ENCODE measurements around the gene UBE3B. TPM values are rescaled to one million over a fixed set of nuclear protein-coding genes. Genes with fewer than 3 reads are reported as not detected.

Gene UBE3B
- total RNA-seq, 2 donors from 2014 or later = 57.9 to 85.8 TPM

DNA sequence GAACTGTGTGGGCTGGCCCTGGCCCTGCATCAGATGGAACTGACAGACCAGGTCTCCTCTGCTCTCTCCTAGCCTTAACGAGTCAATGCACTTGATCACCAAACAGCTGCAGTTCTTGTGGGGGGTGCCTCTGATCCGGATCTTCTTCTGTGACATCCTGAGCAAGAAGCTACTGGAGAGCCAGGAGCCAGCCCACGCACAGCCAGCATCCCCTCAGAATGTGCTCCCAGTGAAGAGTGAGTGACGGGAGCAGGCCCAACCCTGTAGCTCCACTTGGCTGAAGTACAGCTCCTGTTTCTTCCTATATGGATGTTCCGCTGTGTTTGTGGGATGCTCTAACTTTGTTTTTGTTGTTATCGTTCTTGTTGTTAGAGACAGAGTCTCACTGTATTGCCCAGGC lies 23.9 kb downstream of the UBE3B start:
- TF ChIP-seq, protein P1, sequence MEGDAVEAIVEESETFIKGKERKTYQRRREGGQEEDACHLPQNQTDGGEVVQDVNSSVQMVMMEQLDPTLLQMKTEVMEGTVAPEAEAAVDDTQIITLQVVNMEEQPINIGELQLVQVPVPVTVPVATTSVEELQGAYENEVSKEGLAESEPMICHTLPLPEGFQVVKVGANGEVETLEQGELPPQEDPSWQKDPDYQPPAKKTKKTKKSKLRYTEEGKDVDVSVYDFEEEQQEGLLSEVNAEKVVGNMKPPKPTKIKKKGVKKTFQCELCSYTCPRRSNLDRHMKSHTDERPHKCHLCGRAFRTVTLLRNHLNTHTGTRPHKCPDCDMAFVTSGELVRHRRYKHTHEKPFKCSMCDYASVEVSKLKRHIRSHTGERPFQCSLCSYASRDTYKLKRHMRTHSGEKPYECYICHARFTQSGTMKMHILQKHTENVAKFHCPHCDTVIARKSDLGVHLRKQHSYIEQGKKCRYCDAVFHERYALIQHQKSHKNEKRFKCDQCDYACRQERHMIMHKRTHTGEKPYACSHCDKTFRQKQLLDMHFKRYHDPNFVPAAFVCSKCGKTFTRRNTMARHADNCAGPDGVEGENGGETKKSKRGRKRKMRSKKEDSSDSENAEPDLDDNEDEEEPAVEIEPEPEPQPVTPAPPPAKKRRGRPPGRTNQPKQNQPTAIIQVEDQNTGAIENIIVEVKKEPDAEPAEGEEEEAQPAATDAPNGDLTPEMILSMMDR (IDR thresholded peaks at IDR 0.05) = no peak
- no peak for TF ChIP-seq POLR2AphosphoS5 (IDR thresholded peaks at IDR 0.05)
- no peak for TF ChIP-seq POLR2A (IDR thresholded peaks at IDR 0.05)
- no peak for DNase-seq (ENCODE audit: low spot score)
- Histone ChIP-seq H3K27ac (no peak overlapping the region), H3K4me1 (replicated peaks) (no peaks in the 10 kb centered on the region), H3K36me3 (peaks cover 18 to 25% of the 10 kb centered on the region in 2 donors), H3K9me3 (no peaks in the 10 kb centered on the region), H3K27me3 (replicated peaks; ENCODE audit: insufficient read depth) (no peaks in the 10 kb centered on the region), H3K4me3 (no peak overlapping the region)
- 87% methylated on average over 6 of the region's 6 CpGs for WGBS
- intact Hi-C loops (cut with DNase I) = no loop called here

DNA sequence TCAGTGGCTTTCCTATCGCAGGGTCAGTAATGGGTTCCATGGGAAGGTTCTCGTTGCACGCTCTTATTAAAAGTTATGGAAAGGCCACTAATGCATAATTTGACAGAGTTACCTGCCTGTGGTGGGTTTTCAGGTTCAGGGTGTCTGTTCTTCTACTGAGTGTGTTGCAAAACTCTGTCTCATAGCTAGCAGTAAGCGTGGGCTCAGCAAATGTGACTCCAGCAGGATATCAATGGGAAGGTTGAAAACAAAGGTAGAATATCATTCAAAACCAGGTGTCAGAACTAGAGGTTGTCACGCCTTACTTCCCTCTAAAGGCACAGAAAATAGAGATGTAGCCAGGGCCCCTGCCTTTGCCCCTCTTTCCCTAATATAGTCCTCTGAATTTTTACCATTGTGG lies 24.9 kb downstream of the UBE3B start:
- TF ChIP-seq POLR2AphosphoS5 (IDR thresholded peaks at IDR 0.05) = no peak
- TF ChIP-seq, protein P1 (IDR thresholded peaks at IDR 0.05) = no peak
- intact Hi-C loops (cut with DNase I) = no loop called here
- Histone ChIP-seq H3K27me3 (replicated peaks; ENCODE audit: insufficient read depth) (no peaks in the 10 kb centered on the region), H3K4me1 (replicated peaks) (no peaks in the 10 kb centered on the region), H3K36me3 (peaks cover 20 to 25% of the 10 kb centered on the region in 2 donors), H3K9me3 (no peaks in the 10 kb centered on the region), H3K4me3 (no peak overlapping the region), H3K27ac (no peak overlapping the region)
- DNase-seq (ENCODE audit: low spot score) = no peak
- 94% methylated on average over 5 of the region's 5 CpGs for WGBS

DNA sequence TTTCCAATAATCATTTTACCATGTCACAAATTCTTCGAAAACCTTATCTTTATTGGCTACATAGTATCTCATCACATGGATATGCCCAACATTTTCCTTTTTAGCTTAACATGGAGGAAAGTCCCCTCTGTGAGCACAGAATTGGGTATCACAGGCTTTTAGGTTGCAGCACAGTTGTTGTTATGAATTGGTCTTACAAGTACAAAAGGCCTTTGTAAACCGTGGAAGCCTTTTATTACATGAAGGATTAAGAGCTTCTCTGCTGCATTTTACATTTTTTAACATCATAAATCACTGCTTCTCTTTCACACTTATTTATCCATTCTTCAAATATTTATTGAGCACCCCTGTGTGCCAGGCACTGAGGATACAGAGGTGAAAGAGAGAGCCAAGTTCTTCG lies 26.2 kb downstream of the UBE3B start:
- Histone ChIP-seq H3K27ac (no peak overlapping the region), H3K36me3 (peaks cover 20 to 24% of the 10 kb centered on the region in 2 donors), H3K4me3 (no peak overlapping the region), H3K27me3 (replicated peaks; ENCODE audit: insufficient read depth) (no peaks in the 10 kb centered on the region), H3K9me3 (no peaks in the 10 kb centered on the region), H3K4me1 (replicated peaks) (no peaks in the 10 kb centered on the region)
- DNase-seq (ENCODE audit: low spot score) = no peak
- 43% methylated on average over 3 of the region's 3 CpGs for WGBS
- intact Hi-C loops (cut with DNase I) = no loop called here
- TF ChIP-seq, protein P1 (IDR thresholded peaks at IDR 0.05) = no peak

DNA sequence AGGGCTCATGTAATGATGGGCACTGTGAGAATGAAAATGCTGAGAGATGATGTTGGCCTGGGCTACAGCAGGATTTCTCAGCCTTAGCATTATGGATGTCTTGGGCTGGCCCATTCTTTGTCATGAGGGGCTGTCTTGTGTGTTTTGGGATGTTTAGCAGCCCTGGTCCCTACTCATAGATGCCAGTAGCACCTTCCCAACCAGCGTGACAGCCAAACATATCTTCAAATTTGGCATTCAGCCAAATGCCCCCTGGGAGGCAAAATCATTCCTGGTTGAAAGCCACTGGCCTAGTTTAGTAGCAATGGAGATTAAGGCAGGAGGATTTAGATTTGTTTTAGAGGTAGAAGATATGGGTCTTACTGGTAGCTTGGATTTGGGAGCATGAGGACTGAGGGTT lies 26.6 kb downstream of the UBE3B start:
- Histone ChIP-seq H3K9me3 (no peaks in the 10 kb centered on the region), H3K27ac (no peak overlapping the region), H3K27me3 (replicated peaks; ENCODE audit: insufficient read depth) (no peaks in the 10 kb centered on the region), H3K36me3 (peaks cover 20 to 24% of the 10 kb centered on the region in 2 donors), H3K4me3 (no peak overlapping the region), H3K4me1 (replicated peaks) (no peaks in the 10 kb centered on the region)
- WGBS = 47% methylated on average over 1 of the region's 1 CpG
- TF ChIP-seq POLR2AphosphoS5 (IDR thresholded peaks at IDR 0.05) (no peak), POLR2A (IDR thresholded peaks at IDR 0.05) (no peak)
- no peak for DNase-seq (ENCODE audit: low spot score)
- intact Hi-C loops (cut with DNase I) = no loop called here

DNA sequence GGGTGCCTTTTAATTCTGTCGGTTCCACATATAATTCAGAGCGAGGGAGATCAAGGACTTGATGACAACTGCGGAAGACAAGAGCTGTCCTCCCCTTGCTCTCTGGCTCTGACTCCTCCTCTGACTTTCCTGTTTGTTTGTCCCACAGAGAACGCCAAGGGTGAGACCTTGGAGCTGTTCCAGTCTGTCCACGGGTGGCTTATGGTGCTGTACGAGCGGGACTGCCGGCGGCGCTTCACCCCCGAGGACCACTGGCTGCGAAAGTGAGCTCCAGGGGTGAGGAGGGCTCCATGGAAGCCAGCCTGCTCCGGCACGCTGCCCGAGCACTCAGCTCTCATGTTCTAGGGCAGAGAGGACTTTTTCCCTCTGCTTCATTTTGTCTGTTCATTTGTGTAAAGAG lies 32.8 kb downstream of the UBE3B start:
- Histone ChIP-seq H3K27ac (no peak overlapping the region), H3K36me3 (peaks cover 7 to 9% of the 10 kb centered on the region in 2 donors), H3K27me3 (replicated peaks; ENCODE audit: insufficient read depth) (no peaks in the 10 kb centered on the region), H3K4me1 (replicated peaks) (no peaks in the 10 kb centered on the region), H3K4me3 (no peak overlapping the region), H3K9me3 (no peaks in the 10 kb centered on the region)
- WGBS = 90% methylated on average over 15 of the region's 15 CpGs
- intact Hi-C loops (cut with DNase I) = no loop called here
- DNase-seq (ENCODE audit: low spot score) = no peak
- TF ChIP-seq POLR2A (IDR thresholded peaks at IDR 0.05) = no peak
- TF ChIP-seq POLR2AphosphoS5 (IDR thresholded peaks at IDR 0.05) = no peak
- TF ChIP-seq, protein P1 (IDR thresholded peaks at IDR 0.05) = no peak

Data from prostate gland (tissue), 2 donors.